ENCODE data around the gene POLR2E. TPM values are rescaled to one million over a fixed set of nuclear protein-coding genes. Genes with fewer than 3 reads are reported as not detected.

POLR2E gene
- total RNA-seq, 1 experiment from 2014 or later, result 261 TPM

- Histone ChIP-seq H3K56ac (ENCODE audit: insufficient read length, low read depth, low read length) (no peak overlapping the region), H4K20me1 (ENCODE audit: control insufficient read depth, insufficient read depth, insufficient read length) (no peaks in the 10 kb centered on the region), H3K4me2 (ENCODE audit: insufficient read depth, insufficient read length, low read length) (no peak overlapping the region), H4K5ac (ENCODE audit: insufficient read length, low read depth, low read length) (no peak overlapping the region), H2BK15ac (ENCODE audit: low read depth, low read length) (no peak overlapping the region), H3K14ac (ENCODE audit: insufficient read depth, low read length) (no peak overlapping the region), H3K9me3 (ENCODE audit: control insufficient read depth, low read depth, low read length) (no peaks in the 10 kb centered on the region), H2AFZ (ENCODE audit: low read length) (no peak overlapping the region), H4K8ac (replicated peaks; ENCODE audit: insufficient read length, low read depth, low read length) (no peak overlapping the region), H2BK120ac (ENCODE audit: low read depth, low read length, poor library complexity, severe bottlenecking) (no peak overlapping the region), H2BK20ac (ENCODE audit: low read depth, low read length, poor library complexity, severe bottlenecking) (no peak overlapping the region), H3K23me2 (ENCODE audit: insufficient read length, low read depth, low read length, poor library complexity, severe bottlenecking) (no peaks in the 10 kb centered on the region), H2BK5ac (ENCODE audit: insufficient read length, low read length) (no peak overlapping the region), H2AK5ac (ENCODE audit: insufficient read length, low read length) (no peak overlapping the region), H3K79me2 (ENCODE audit: insufficient read depth, low read length) (no peaks in the 10 kb centered on the region), H3K27me3 (ENCODE audit: insufficient read depth, low read length) (no peaks in the 10 kb centered on the region), H3K18ac (ENCODE audit: insufficient read length, low read depth, low read length) (no peak overlapping the region), H4K91ac (ENCODE audit: insufficient read length, low read depth, low read length) (no peak overlapping the region), H3T11ph (ENCODE audit: low read length) (no peak overlapping the region), H3K23ac (ENCODE audit: insufficient read length, low read depth, low read length) (no peak overlapping the region), H3K9ac (ENCODE audit: extremely low read depth, insufficient read length, low read length) (no peak overlapping the region), H3K4me1 (ENCODE audit: insufficient read depth, low read length) (no peaks in the 10 kb centered on the region; the same call in 1 of the 2 replicates), H3K27ac (ENCODE audit: insufficient read length, low read depth, low read length) (no peak overlapping the region), H3K79me1 (ENCODE audit: insufficient read depth, low read depth, low read length, poor library complexity, severe bottlenecking) (no peaks in the 10 kb centered on the region), H2BK12ac (ENCODE audit: insufficient read length, low read depth, low read length) (no peak overlapping the region), H3K4ac (ENCODE audit: low read depth, low read length) (no peak overlapping the region)
- no CpG with 5 or more reads among the region's 33 CpGs for WGBS (ENCODE audit: extremely low coverage, insufficient read length, low lambda C conversion rate)
- Mint-ChIP-seq H3K4me3 (no peak overlapping the region), H3K27me3 (ENCODE audit: low read depth) (no peaks in the 10 kb centered on the region), H3K9me3 (no peaks in the 10 kb centered on the region), H3K4me1 (peaks cover 1 to 12% of the 10 kb centered on the region in 2 experiments; a peak in 3 of 4 replicates), H3K36me3 (ENCODE audit: insufficient read depth in 1 of 3, low read depth in 3 of 3) (peaks cover 0 to 12% (median 0%) of the 10 kb centered on the region in 3 experiments; a peak in 1 of 7 replicates), H3K27ac (no peak overlapping the region; a peak in 1 of 7 replicates)
- peak; percentile 36 for DNase-seq
- no peak for TF ChIP-seq CTCF (conservative IDR thresholded peaks at IDR 0.05)
Observed at GRCh38 chr19:1046117-1046626, 49.0 kb downstream of the POLR2E start.
